Stimulated activated CD8-positive, alpha-beta memory T cell treated with anti-CD3 and anti-CD28 coated beads, Interleukin-4, amount 100 ng/mL, for 48 hours (primary cell): Measurements from ENCODE around the gene TEAD2.
"Not testable (repeated sequence)": the region's sequence is repeated elsewhere in the genome, so short reads cannot be mapped to it uniquely, and the experiment has no call there.

Experiments
- DNase-seq: peaks from one replicate; pipeline ENCODE4 v3.0.0-alpha.2; 2020

The TEAD2 gene

GRCh38 chr19:49383599-49383998 lies 21.4 kb upstream of the TEAD2 start:
- no peak for DNase-seq

- DNase-seq: no peak
Measured at GRCh38 chr19:49382639-49383038, 20.4 kb upstream of the TEAD2 start.

DNA sequence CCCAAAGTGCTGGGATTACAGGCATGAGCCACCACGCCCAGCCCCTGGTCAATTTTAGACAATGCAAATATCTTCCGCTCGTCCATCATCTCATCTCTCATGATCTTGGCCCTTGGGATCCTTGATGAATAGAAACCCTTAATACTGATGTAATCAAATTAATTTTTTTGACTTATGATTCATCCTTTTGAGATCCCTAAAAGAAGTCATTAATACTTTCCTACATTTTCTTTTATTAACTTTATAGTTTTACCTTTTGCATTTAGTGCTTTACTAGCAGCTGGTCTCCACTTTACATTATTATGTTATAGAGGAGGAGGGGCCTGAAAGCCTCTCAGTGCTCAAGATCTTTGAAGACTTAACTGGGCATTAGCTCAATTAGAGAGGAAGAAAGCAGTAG lies 18.2 kb upstream of the TEAD2 start:
- DNase-seq: no peak

GRCh38 chr19:49378512-49378911 lies 16.3 kb upstream of the TEAD2 start:
- no peak for DNase-seq

- DNase-seq: no peak
Measured at GRCh38 chr19:49374665-49375434, 12.6 kb upstream of the TEAD2 start.

DNA sequence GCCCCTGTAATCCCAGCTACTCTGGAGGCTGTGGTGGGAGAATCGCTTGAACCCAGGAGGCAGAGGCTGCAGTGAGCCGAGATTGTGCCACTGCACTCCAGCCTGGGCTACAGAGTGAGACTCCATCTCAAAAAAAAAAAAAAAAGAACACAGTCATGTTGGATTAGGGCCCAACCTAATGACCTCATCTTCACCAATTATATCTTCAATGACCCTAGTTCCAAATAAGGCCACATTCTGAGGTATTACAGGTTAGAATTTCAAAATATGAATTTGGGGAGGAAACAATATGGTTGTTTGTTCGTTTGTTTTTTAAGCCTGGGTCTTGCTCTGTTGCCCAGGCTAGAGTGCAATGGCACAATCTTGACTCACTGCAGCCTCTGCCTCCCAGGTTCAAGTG lies 11.0 kb upstream of the TEAD2 start:
- DNase-seq: not testable (repeated sequence)

DNA sequence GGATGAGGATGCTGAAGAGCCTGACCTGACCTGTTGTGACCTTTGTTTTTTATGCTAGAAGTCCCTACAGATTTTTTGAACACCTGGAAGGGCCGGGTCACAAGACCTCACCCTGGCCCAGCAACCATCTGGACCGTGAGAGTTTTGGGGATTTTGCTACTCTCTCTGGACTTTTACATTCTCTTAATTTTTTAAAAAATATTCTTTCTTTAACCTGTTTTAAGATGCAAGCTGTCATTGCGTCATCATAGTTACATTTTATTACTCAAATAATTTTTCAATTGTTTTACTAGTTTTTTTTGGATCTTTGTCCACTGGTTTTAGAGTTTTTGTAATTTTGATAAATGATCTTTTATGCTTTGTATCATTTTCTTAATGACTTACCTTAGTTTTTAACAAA lies 9.0 kb upstream of the TEAD2 start:
- no peak for DNase-seq

DNA sequence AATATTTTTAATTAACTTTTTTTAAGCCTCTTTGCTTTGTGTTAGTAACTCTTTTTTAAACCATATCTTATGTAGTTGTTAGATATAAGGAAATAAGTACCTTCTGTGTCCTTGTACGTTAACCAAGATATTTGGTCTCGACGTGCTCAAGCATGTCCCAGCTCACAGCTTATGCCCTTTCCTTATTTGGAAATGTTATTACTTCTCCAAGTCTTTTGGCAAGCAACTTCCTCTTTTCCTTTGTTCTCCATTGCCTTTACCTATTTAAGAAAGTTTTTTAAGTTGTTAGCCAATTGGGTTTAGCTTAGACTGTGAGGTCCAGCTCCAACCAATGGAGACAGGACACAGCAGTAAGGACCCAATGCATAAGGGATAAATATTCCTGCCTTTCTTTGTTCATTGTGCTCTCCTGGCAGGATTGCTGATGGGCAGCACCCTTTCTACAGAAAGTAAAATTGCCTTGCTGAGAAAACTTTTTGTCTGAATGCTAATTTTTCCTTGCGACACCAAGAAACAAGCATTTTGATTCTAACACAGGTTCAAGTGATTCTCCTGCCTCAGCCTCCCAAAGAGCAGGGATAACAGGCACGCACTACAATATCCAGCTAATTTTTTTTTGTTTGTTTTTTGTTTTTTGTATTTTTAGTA lies 6.6 kb upstream of the TEAD2 start:
- DNase-seq: no peak

DNA sequence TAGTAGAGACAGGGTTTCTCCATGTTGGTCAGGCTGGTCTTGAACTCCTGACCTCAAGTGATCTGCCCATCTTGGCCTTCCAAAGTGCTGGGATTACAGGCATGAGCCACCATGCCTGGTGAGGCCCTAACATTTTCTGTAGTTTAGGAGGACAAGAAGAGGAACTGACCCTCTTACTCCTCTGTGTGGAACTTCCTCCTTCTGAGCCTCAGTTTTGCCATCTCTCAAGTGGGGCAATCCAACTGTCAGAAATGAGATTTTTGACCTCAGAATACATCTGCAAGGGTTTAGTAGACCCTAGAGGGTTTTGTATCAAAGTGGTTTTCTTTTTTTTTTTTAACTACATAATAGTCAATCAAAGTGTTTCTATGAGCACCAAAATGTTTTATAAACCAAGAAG lies 3.9 kb upstream of the TEAD2 start:
- DNase-seq: no peak

GRCh38 chr19:49364083-49364737 lies 2.0 kb upstream of the TEAD2 start:
- DNase-seq: no peak

DNA sequence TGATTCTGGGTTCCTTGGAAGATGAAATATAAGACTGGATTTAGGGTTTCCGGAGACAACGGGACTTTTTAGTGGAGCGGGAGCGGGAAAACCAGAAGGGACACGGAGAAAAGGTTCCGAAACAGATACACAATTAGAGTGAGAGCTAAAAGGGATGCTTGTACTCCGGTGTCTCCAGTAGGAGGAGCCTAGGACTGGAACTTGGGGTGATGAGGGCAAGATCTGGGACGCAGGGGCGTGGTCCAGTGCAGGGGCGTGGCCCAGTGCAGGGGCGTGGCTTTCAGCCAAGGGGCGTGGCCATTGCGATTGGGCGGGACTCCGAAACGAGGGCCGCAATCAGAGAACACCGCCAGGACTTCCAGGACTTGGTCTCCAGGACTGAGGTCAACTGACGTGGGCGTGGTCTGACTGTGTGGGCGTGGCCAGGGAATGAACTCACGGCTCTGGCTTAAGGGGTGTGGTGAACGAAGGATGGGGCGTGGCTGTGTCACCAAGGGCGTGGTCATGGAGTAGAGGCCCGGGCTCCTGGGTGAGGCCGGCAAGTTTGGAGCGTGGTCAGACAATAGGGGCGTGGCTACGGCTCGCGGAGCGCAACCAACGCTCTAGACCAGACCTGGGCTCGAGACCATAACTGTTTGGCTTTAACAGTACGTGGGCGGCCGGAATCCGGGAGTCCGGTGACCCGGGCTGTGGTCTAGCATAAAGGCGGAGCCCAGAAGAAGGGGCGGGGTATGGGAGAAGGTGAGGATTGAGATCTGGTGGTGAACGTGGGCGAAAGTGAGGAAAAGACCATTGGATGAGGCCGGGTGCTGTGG lies 1.3 kb upstream of the TEAD2 start, which contains the start of gene DKKL1:
DKKL1 (plus strand) TSS at position 610 of the 815 bp plus-strand sequence; CDS start at position 732, 122 bp downstream.
- DNase-seq: peak; percentile 95

DNA sequence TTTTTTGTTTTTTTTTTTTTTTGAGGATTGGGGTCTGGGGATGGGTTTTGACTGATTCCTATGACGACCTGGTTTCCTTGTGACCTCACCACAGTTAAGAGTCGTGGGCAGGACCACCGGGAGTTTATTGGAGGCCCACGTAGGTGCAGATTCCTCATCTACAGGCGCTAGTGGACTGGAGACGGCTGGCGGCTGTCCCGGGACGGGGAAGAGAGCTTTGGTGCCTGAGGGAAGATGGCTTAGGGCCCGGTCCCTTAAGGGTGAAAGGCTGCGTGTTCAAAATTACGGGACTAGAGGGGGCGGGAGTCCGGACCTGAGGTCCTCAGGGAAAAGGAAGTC lies 682 bp upstream of the TEAD2 start:
- no peak for DNase-seq

GRCh38 chr19:49361438-49362047 lies 673 bp downstream of the TEAD2 start:
- DNase-seq: peak; percentile 52

DNA sequence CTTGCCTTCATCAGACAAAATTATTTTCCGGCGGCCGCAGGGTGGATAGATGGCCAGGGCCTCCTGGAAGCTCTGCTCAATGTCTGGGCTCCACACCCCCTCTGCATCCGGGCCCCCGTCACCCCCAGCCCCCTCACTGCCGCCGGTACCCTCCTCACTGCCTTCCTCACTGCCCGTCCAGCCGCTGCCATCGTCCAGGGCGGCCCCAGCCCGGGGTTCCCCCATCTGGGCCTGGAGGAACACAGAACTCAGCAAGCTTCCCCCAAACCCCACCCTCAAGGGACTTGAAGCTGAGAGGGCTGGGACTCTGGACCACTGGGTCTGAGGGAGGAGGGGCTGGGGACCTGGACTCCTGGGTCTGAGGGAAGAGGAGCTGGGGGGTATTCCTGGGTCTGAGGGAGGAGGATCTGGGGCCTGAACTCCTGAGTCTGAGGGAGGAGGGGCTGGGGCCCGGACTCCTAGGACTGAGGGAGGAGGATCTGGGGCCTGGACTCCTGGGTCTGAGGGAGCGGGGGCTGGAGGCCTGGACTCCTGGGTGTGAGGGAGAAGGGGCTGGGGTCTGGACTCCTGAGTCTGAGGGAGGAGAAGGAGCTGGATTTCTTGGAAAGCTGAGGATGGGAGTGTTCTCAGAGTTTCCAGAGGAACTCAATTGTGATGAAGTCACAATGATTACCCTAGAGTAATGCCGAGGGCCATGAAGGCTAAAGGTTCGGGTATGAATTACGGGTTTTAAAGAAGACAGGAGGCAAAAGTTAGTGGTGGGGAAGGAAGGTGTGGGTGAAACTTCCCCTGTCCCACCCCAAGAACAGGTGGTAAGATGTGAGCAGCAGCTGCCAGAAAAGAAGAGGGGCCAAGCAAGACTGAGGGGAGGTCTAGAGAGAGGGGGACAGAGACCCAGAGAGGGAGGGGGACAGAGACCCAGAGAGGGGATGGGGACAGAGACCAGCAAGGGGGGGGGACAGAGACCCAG lies 2.1 kb downstream of the TEAD2 start:
- no peak for DNase-seq

GRCh38 chr19:49357186-49357585 lies 5.0 kb downstream of the TEAD2 start:
- DNase-seq: no peak

- no peak for DNase-seq
Measured at GRCh38 chr19:49356382-49356781, 5.8 kb downstream of the TEAD2 start.

- no peak for DNase-seq
Measured at GRCh38 chr19:49355909-49356353, 6.3 kb downstream of the TEAD2 start.

DNA sequence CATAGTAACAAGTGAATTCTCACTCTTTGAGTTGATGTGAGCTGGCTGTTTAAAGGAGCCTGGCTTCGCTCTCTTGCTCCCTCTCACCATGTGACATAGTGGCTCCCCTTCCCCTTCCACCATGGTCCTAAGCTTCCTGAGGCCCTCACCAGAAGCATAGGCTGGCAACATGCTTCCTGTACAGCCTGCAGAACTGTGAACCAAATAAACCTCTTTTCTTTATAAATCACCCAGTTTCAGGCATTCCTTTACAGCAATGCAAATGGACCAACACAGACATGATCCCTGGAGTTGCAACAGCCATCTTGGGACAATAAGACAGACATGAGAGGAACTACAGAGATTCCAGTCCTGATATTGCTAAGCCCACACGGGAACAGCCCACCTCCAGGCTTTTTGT lies 12.6 kb downstream of the TEAD2 start:
- DNase-seq: no peak

DNA sequence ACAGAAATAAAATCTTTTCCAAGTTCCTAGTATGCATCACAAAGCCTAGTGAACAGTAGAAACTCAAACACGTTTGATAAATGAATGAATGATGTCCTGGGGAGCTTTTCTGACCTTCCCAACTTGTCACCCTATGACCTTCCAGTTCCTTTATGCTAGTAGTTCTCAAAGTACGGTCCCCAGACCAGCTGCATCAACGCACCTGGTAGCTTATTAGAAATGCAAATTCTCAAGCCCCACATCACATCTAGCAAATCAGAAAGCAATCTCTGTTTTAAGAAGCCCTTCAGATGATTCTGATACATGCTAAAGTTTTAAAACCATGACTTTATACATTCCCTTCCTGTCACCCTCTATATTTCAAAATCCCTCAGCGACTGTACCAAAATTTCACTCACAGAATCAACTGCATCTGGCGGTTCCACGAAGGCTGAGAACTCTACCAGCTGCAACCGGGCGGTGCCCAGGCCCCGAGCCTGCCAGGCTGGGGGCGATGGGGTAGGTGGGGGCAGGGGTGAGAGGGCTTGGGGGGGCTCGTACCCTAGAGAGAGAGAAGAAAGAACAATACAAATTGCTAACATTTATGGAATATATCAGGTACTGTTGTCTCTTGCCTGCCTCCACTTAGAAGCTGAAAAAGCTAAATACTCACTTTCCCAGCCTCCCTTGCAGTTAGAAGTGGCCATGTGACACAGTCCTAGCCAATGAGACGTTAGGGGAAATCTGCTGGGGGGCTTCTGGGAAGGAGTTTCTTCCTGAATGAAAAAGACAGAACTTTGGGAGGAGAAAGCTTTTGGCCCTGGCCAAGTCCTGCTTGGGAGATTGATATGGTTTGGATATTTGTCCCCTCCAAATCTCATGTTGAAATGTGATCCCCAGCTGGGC lies 13.7 kb downstream of the TEAD2 start:
- DNase-seq: no peak

- no peak for DNase-seq
Measured at GRCh38 chr19:49347835-49348234, 14.4 kb downstream of the TEAD2 start.
